ENCODE results near the gene TSPAN16.

TSPAN16 gene

DNA sequence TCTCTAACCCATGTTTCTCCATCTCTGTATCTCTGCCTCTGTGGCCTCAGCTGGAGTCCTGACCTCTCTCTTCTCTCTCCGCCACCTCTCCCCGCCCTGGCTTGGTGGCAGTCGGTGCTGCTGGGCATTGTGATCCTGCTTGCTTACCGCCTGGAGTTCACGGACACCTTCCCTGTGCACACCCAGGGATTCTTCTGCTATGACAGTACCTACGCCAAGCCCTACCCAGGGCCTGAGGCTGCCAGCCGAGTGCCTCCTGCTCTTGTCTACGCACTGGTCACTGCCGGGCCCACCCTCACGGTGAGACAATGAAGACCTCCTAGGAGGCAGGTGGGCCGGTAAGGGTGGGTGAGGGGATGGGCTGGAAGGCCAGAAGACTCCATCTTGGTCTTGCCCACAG is 63.5 kb downstream of the TSPAN16 start:
- Histone ChIP-seq H3K9me3 (replicated peaks; ENCODE audit: insufficient read depth, low read length) (no peaks in the 10 kb centered on the region), H3K36me3 (replicated peaks; ENCODE audit: insufficient read depth, low read length) (no peaks in the 10 kb centered on the region), H3F3A (ENCODE audit: insufficient read depth, low read length) (no peaks in the 10 kb centered on the region), H3K4me3 (ENCODE audit: low read length) (no peak overlapping the region), H3K79me2 (ENCODE audit: low read length) (no peaks in the 10 kb centered on the region), H2AFZ (ENCODE audit: low read length) (no peak overlapping the region), H3K27ac (ENCODE audit: low read length) (no peak overlapping the region), H3K9ac (ENCODE audit: low read length) (no peak overlapping the region), H3K27me3 (replicated peaks; ENCODE audit: insufficient read depth, low read length) (peaks cover 27% of the 10 kb centered on the region), H3K4me1 (ENCODE audit: low read length) (no peaks in the 10 kb centered on the region), H3K4me2 (ENCODE audit: low read depth, low read length) (no peak overlapping the region), H3K9me2 (replicated peaks; ENCODE audit: insufficient read depth, low read length) (no peaks in the 10 kb centered on the region), H4K20me1 (ENCODE audit: insufficient read depth, low read length) (no peaks in the 10 kb centered on the region)
- no peak for DNase-seq
- TF ChIP-seq EZH2 (optimal IDR thresholded peaks at IDR 0.05; ENCODE audit: low read depth, low read length) = no peak
- no peak for TF ChIP-seq EZH2phosphoT487 (IDR thresholded peaks at IDR 0.05; ENCODE audit: low read length)
- no peak for TF ChIP-seq CTCF (IDR thresholded peaks at IDR 0.05; ENCODE audit: low read length)

DNA sequence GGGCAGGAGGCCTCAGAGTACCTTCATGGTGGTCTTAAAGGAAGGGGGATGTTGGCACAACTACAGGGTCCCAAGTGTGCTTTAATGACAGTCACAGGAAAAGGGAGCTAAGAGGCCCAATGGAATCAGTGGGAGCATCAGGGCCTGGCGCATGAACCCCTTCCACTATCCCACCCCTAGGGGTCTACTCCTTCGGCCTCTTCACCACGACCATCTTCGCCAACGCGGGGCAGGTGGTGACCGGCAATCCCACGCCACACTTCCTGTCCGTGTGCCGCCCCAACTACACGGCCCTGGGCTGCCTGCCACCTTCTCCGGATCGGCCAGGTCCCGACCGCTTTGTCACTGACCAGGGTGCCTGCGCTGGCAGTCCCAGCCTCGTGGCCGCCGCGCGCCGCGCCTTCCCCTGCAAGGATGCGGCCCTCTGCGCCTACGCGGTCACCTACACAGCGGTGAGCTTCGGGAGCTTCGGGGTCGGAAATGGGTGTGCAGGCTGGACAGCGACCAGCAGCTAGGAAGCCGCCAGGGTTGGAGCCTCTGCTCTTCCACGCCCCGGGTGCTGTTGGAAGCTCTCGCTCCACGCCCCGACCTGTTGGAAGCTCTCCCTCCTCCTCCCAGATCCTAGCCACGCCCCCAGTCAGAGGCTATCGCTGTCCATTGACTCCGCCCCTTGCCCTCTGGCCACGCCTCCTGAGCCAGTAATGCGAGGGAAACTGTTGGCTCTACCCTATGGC is 65.2 kb downstream of the TSPAN16 start:
- no peaks in the 10 kb centered on the region for H3K9me3 ChIP-seq (replicated peaks; ENCODE audit: insufficient read depth, low read length)
- no peaks in the 10 kb centered on the region for H3K79me2 ChIP-seq (ENCODE audit: low read length)
- H3K9me2 ChIP-seq (replicated peaks; ENCODE audit: insufficient read depth, low read length) = no peaks in the 10 kb centered on the region
- no peaks in the 10 kb centered on the region for H4K20me1 ChIP-seq (ENCODE audit: insufficient read depth, low read length)
- H2AFZ ChIP-seq (ENCODE audit: low read length) = no peak overlapping the region
- H3K4me2 ChIP-seq (ENCODE audit: low read depth, low read length) = no peak overlapping the region
- DNase-seq = no peak
- H3F3A ChIP-seq (ENCODE audit: insufficient read depth, low read length) = no peaks in the 10 kb centered on the region
- TF ChIP-seq CTCF (IDR thresholded peaks at IDR 0.05; ENCODE audit: low read length) = no peak
- no peak for TF ChIP-seq EZH2phosphoT487 (IDR thresholded peaks at IDR 0.05; ENCODE audit: low read length)
- no peak for TF ChIP-seq EZH2 (optimal IDR thresholded peaks at IDR 0.05; ENCODE audit: low read depth, low read length)
- no peak overlapping the region for H3K4me3 ChIP-seq (ENCODE audit: low read length)
- H3K9ac ChIP-seq (ENCODE audit: low read length) = no peak overlapping the region
- peaks cover 22% of the 10 kb centered on the region for H3K27me3 ChIP-seq (replicated peaks; ENCODE audit: insufficient read depth, low read length)
- no peaks in the 10 kb centered on the region for H3K4me1 ChIP-seq (ENCODE audit: low read length)
- H3K27ac ChIP-seq (ENCODE audit: low read length) = no peak overlapping the region
- H3K36me3 ChIP-seq (replicated peaks; ENCODE audit: insufficient read depth, low read length) = no peaks in the 10 kb centered on the region

DNA sequence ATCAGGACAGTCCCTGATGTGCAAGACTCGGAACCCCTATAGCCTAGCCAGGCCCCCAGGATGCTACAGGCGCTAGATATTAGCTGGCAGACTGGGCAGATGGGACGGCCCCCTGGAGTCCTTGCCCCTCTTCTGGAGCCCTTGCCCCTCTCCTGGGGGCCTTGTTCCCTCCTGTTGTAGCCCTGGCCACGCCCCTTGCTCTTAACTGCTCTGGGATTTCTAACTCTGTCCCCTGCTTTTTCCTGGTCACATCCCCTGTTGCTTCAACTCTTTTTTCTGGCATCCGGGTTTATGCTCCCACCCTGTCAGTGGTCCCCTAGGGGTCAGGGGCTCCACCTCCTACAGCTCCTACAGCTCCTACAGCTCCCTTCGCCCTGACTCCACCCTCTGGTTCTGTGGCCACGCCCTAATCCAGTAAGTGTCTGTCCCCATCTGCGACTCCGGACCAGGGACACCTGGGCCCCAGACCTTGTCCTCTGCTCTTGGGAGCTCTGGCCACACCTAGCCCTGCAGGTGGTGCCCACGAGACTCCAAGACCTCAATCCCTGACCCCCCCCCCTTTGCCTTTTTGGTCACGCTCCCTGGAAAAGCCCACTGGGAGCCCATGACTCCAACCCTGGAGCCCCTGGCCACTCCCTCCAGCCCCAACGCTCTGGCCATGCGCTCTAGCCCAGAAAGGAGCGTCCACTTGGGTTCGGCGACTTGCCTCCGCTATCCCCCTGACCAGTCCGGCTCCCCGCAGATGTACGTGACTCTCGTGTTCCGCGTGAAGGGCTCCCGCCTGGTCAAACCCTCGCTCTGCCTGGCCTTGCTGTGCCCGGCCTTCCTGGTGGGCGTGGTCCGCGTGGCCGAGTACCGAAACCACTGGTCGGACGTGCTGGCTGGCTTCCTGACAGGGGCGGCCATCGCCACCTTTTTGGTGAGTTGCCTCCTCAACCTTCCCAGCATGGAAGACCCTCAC is 66.1 kb downstream of the TSPAN16 start:
- TF ChIP-seq EZH2phosphoT487 (IDR thresholded peaks at IDR 0.05; ENCODE audit: low read length) (no peak), CTCF (IDR thresholded peaks at IDR 0.05; ENCODE audit: low read length) (no peak), EZH2 (optimal IDR thresholded peaks at IDR 0.05; ENCODE audit: low read depth, low read length) (no peak)
- Histone ChIP-seq H3K9ac (ENCODE audit: low read length) (no peak overlapping the region), H3K79me2 (ENCODE audit: low read length) (no peaks in the 10 kb centered on the region), H3K4me1 (ENCODE audit: low read length) (no peaks in the 10 kb centered on the region), H3K4me2 (ENCODE audit: low read depth, low read length) (no peak overlapping the region), H3K27ac (ENCODE audit: low read length) (no peak overlapping the region), H2AFZ (ENCODE audit: low read length) (no peak overlapping the region), H3F3A (ENCODE audit: insufficient read depth, low read length) (no peaks in the 10 kb centered on the region), H3K9me2 (replicated peaks; ENCODE audit: insufficient read depth, low read length) (no peaks in the 10 kb centered on the region), H3K9me3 (replicated peaks; ENCODE audit: insufficient read depth, low read length) (no peaks in the 10 kb centered on the region), H3K27me3 (replicated peaks; ENCODE audit: insufficient read depth, low read length) (peaks cover 19% of the 10 kb centered on the region), H3K36me3 (replicated peaks; ENCODE audit: insufficient read depth, low read length) (no peaks in the 10 kb centered on the region), H4K20me1 (ENCODE audit: insufficient read depth, low read length) (no peaks in the 10 kb centered on the region), H3K4me3 (ENCODE audit: low read length) (no peak overlapping the region)
- DNase-seq = no peak

All from MM.1S (cell line).